SKM-1 treated with dmso at 0.1 percent for 144 hours (cell line): Measurements from ENCODE around the gene RIMBP2.
"Not testable (repeated sequence)": the region's sequence is repeated elsewhere in the genome, so short reads cannot be mapped to it uniquely, and the experiment has no call there.

Experiments used
- DNase-seq: peaks from one replicate; lab custom pipeline; 2025; ENCODE audit not compliant: unreplicated experiment; lab: John Stamatoyannopoulos, UW

RIMBP2 gene

GRCh38 chr12:130707571-130707891 lies 8.6 kb downstream of the RIMBP2 start:
- DNase-seq = no peak

DNA sequence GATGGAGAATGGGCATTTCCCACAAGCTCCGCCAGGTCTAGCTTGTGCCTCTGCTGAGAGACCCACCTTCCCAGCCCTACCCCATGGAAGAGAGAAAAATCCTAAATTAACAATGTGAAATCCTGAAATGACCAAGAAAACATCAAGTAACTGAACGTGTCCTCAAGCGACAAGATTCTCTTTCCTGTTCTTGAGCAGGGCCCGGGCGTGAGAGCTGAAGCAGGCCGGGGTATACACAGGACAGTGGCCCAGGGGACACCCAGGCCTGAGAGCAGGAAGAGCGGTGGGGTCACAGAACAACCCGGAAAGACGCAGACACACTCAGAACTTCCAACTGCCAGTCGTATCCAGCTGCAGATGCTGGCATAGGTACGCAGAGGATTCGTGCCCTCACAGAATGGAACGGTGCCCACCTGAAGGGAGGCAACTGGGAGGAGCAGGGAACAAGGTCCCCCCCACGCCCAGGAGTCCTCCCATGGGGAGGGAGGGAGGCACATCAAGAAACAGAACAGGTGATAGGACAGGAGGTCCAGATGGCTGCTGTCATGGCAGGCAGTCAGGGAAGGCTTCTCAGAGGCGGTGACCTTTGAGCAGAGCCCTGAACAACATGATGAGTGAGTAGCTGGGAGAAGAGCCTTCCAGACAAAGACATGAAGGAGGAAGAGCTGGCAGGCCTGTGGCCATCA lies 9.1 kb downstream of the RIMBP2 start:
- no peak for DNase-seq

GRCh38 chr12:130706311-130706710 lies 9.8 kb downstream of the RIMBP2 start:
- DNase-seq = no peak

- DNase-seq = no peak
These were observed 10.8 kb downstream of the RIMBP2 start for GRCh38 chr12:130705178-130705822.

- no peak for DNase-seq
These were observed 11.5 kb downstream of the RIMBP2 start for GRCh38 chr12:130704606-130705005.

DNA sequence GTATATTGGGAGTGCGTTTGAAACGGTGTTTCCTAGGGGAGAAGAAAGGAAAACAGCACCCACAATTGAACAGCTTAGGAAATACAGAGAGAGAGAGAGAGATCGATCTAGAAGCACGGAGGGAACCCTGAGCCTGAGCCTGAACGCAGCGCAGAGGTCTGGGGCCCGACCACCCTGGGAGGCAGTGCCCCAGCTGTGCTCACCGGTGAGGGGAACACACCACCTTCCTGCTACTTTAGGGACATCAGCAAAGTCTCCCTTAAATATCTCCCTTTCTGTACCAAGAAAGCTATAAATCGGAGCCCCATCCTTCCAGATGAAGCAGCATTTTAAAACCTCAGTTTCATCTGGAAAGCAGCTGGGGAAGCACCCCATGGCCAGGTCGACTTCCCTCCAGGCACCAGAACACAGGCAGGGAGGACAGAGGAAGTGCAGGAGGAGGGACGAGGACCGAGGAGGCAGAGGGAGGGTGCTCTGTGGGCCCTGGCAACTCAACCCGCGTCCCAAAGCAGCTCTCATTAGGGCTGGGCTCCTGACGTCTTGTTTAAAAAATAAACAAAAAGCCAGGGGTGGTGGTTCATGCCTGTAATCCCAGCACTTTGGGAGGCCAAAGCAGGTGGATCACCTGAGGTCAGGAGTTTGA lies 12.2 kb downstream of the RIMBP2 start:
- no peak for DNase-seq

- no peak for DNase-seq
These were observed 12.9 kb downstream of the RIMBP2 start for GRCh38 chr12:130702966-130703732.

GRCh38 chr12:130701402-130701744 lies 14.7 kb downstream of the RIMBP2 start:
- DNase-seq = no peak

DNA sequence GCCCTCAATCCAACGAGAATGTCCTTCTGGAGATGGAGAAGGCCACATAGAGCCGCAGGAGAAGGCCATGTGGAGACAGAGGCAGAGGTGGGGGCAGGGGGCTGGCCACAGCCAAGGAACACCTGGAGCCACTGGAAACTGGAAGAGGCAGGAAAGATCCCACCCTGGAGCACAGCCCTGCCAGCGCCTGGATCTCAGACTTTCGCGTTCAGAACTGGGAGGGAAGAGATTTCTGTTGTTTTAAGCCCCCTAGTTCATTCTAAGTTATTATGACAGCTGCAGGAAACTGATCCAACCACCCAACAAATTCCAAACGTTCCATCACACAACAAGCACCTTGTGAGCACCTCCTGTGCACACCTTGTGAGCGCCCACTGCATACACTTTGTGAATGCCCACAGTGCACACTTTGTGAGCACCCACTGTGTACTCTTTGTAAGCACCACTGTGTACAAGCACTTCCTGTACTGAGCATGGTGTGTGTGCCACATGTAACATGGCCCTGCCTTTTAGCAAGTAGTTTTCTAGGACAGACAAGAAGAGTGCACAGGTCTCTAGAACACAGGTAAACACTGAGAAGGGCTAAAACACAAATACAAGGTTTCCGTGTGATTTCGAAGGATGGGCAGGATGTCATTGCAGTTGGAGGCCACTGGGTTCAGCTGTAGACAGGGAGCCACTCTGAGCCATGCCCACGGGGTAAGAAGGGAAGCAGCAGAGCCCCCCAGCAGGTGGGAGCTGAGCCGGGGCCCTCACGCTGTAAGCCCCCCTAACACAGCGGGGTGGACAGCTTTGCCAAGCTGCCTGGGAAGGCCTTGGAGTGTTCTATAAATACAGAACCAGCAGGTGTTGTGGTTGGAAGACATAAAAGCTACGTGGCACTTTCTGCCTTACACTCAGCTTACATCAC lies 15.4 kb downstream of the RIMBP2 start:
- DNase-seq = no peak

- no peak for DNase-seq
These were observed 18.0 kb downstream of the RIMBP2 start for GRCh38 chr12:130698106-130698505.

GRCh38 chr12:130696379-130697100 lies 19.6 kb downstream of the RIMBP2 start:
- no peak for DNase-seq

- DNase-seq = no peak
These were observed 21.0 kb downstream of the RIMBP2 start for GRCh38 chr12:130695061-130695460.

GRCh38 chr12:130689408-130690405 lies 26.4 kb downstream of the RIMBP2 start:
- DNase-seq = no peak

GRCh38 chr12:130688999-130689398 lies 27.1 kb downstream of the RIMBP2 start:
- not testable (repeated sequence) for DNase-seq

- no peak for DNase-seq
These were observed 28.0 kb downstream of the RIMBP2 start for GRCh38 chr12:130687796-130688778.

- DNase-seq = no peak
These were observed 28.9 kb downstream of the RIMBP2 start for GRCh38 chr12:130687190-130687589.

GRCh38 chr12:130686511-130686991 lies 29.5 kb downstream of the RIMBP2 start:
- DNase-seq = no peak

GRCh38 chr12:130685850-130686249 lies 30.2 kb downstream of the RIMBP2 start:
- no peak for DNase-seq
